ENCODE measurements around the gene ACOT13.
A peak's percentile ranks its signal among the peaks of the same experiment; 100 is the strongest.
"Not testable (repeated sequence)": the region's sequence is repeated elsewhere in the genome, so short reads cannot be mapped to it uniquely, and the experiment has no call there.

The ACOT13 gene

GRCh38 chr6:24694198-24694597, 27.3 kb downstream of the ACOT13 start:
- FAIRE-seq, result no peak

GRCh38 chr6:24695635-24696034, 28.8 kb downstream of the ACOT13 start:
- FAIRE-seq, result not testable (repeated sequence)

GRCh38 chr6:24696097-24696496, 29.2 kb downstream of the ACOT13 start:
- FAIRE-seq, result no peak

GRCh38 chr6:24699521-24700359, 32.9 kb downstream of the ACOT13 start:
- no peak for FAIRE-seq

- FAIRE-seq, result no peak
These were observed 35.9 kb downstream of the ACOT13 start for GRCh38 chr6:24702720-24703282.

- no peak for FAIRE-seq
These were observed 37.6 kb downstream of the ACOT13 start for GRCh38 chr6:24704468-24704867.

GRCh38 chr6:24708612-24709011, 41.7 kb downstream of the ACOT13 start:
- FAIRE-seq, result no peak

GRCh38 chr6:24709014-24709711, 42.3 kb downstream of the ACOT13 start:
- no peak for FAIRE-seq

GRCh38 chr6:24710519-24711303, 43.8 kb downstream of the ACOT13 start:
- FAIRE-seq, result no peak

GRCh38 chr6:24716602-24717148, 49.8 kb downstream of the ACOT13 start:
- FAIRE-seq, result not testable (repeated sequence)

- no peak for FAIRE-seq
These were observed 51.7 kb downstream of the ACOT13 start for GRCh38 chr6:24718449-24719124.

GRCh38 chr6:24719125-24719971, 52.5 kb downstream of the ACOT13 start, which contains the start of gene C6orf62:
C6orf62 (minus strand) TSS chr6:24719154; CDS start chr6:24718668, 486 bp downstream.
- no peak for FAIRE-seq

GRCh38 chr6:24720131-24720603, 53.3 kb downstream of the ACOT13 start:
- no peak for FAIRE-seq

GRCh38 chr6:24720604-24721460, 54.0 kb downstream of the ACOT13 start:
- peak; percentile 80 for FAIRE-seq

- FAIRE-seq, result no peak
These were observed 54.8 kb downstream of the ACOT13 start for GRCh38 chr6:24721461-24722215.

- FAIRE-seq, result no peak
These were observed 56.4 kb downstream of the ACOT13 start for GRCh38 chr6:24723270-24723669.

GRCh38 chr6:24730653-24731052, 63.8 kb downstream of the ACOT13 start:
- FAIRE-seq, result not testable (repeated sequence)

GRCh38 chr6:24731456-24732134, 64.7 kb downstream of the ACOT13 start:
- not testable (repeated sequence) for FAIRE-seq

Measured in colon (tissue), 2 donors.